ENCODE results near the gene GALNTL6. TPM values are rescaled to one million over a fixed set of nuclear protein-coding genes. Genes with fewer than 3 reads are reported as not detected.

Gene GALNTL6
- total and polyA plus RNA-seq, 9 of the 15 experiments (the other 6 are each of a cell fraction or from before 2014, with no cell fraction given) = 0.18 to 0.50 (median 0.29) TPM

- TF ChIP-seq SMC3 (conservative IDR thresholded peaks at IDR 0.05; ENCODE audit: insufficient read depth, low read depth, low read length) (0 out of 2 replicates have a peak, but pooled peaks have one; percentile 2), HOMEZ (CRISPR knock-in tag; IDR thresholded peaks at IDR 0.05) (no peak), GATAD2B (IDR thresholded peaks at IDR 0.05; ENCODE audit: borderline replicate concordance) (no peak), RAD21 (CRISPR knock-in tag; conservative IDR thresholded peaks at IDR 0.05 in 1 of 2, IDR thresholded peaks at IDR 0.05 in 1 of 2) (peak; percentile 52 to 56), TGIF2 (CRISPR knock-in tag; IDR thresholded peaks at IDR 0.05) (no peak), SUPT5H (IDR thresholded peaks at IDR 0.05) (no peak)
- TF ChIP-seq, protein P1, sequence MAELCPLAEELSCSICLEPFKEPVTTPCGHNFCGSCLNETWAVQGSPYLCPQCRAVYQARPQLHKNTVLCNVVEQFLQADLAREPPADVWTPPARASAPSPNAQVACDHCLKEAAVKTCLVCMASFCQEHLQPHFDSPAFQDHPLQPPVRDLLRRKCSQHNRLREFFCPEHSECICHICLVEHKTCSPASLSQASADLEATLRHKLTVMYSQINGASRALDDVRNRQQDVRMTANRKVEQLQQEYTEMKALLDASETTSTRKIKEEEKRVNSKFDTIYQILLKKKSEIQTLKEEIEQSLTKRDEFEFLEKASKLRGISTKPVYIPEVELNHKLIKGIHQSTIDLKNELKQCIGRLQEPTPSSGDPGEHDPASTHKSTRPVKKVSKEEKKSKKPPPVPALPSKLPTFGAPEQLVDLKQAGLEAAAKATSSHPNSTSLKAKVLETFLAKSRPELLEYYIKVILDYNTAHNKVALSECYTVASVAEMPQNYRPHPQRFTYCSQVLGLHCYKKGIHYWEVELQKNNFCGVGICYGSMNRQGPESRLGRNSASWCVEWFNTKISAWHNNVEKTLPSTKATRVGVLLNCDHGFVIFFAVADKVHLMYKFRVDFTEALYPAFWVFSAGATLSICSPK (IDR thresholded peaks at IDR 0.05; ENCODE audit: borderline replicate concordance) = no peak
- TF ChIP-seq, protein P2, sequence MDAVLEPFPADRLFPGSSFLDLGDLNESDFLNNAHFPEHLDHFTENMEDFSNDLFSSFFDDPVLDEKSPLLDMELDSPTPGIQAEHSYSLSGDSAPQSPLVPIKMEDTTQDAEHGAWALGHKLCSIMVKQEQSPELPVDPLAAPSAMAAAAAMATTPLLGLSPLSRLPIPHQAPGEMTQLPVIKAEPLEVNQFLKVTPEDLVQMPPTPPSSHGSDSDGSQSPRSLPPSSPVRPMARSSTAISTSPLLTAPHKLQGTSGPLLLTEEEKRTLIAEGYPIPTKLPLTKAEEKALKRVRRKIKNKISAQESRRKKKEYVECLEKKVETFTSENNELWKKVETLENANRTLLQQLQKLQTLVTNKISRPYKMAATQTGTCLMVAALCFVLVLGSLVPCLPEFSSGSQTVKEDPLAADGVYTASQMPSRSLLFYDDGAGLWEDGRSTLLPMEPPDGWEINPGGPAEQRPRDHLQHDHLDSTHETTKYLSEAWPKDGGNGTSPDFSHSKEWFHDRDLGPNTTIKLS (IDR thresholded peaks at IDR 0.05; ENCODE audit: borderline replicate concordance, low read depth) = no peak
- TF ChIP-seq, protein P3, sequence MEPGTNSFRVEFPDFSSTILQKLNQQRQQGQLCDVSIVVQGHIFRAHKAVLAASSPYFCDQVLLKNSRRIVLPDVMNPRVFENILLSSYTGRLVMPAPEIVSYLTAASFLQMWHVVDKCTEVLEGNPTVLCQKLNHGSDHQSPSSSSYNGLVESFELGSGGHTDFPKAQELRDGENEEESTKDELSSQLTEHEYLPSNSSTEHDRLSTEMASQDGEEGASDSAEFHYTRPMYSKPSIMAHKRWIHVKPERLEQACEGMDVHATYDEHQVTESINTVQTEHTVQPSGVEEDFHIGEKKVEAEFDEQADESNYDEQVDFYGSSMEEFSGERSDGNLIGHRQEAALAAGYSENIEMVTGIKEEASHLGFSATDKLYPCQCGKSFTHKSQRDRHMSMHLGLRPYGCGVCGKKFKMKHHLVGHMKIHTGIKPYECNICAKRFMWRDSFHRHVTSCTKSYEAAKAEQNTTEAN (CRISPR knock-in tag; IDR thresholded peaks at IDR 0.05) = no peak
Observed at GRCh38 chr4:172830295-172830764, 1017.1 kb downstream of the GALNTL6 start (continued).

All from K562 (cell line).